HepG2 (cell line): ENCODE measurements around the gene CPEB4. TPM values are rescaled to one million over a fixed set of nuclear protein-coding genes. Genes with fewer than 3 reads are reported as not detected.

Experiments used
- ARNTL ChIP-seq: sonication (generic); formaldehyde crosslinking; IDR thresholded peaks from 2 replicates; pipeline ENCODE4 v1.4.0; 2020; ENCODE audit warnings: mild to moderate bottlenecking, missing genetic modification reagents
- ATF1 ChIP-seq: IDR thresholded peaks from 2 replicates; pipeline ENCODE4 v1.6.1; 2016; ENCODE audit warnings: mild to moderate bottlenecking, control low read depth
- FOXO1 ChIP-seq: sonication (generic); formaldehyde crosslinking; IDR thresholded peaks from 2 replicates; pipeline ENCODE4 v1.4.0; 2020; ENCODE audit warnings: missing genetic modification reagents
- IKZF4 ChIP-seq: sonication (generic); formaldehyde crosslinking; IDR thresholded peaks from 2 replicates; pipeline ENCODE4 v1.5.1; 2020; ENCODE audit warnings: borderline replicate concordance, mild to moderate bottlenecking, low read depth, missing genetic modification reagents; ENCODE audit errors: not compliant biosample characterization
- IRF1 ChIP-seq: sonication (generic); formaldehyde crosslinking; IDR thresholded peaks from 2 replicates; pipeline ENCODE4 v1.4.0; 2020; ENCODE audit warnings: low read depth, mild to moderate bottlenecking, missing genetic modification reagents
- MBD4 ChIP-seq: IDR thresholded peaks from 2 replicates; pipeline ENCODE4 v1.6.1; 2012; ENCODE audit warnings: low read length, inconsistent platforms, borderline replicate concordance
- MYC ChIP-seq: sonication (generic); formaldehyde crosslinking; IDR thresholded peaks from 2 replicates; pipeline ENCODE4 v1.9.0; 2021; ENCODE audit warnings: missing genetic modification reagents, borderline replicate concordance
- RCOR2 ChIP-seq: IDR thresholded peaks from 2 replicates; pipeline ENCODE4 v1.6.1; 2016; ENCODE audit warnings: missing biosample characterization, missing genetic modification reagents
- ZHX2 ChIP-seq, 2 experiments: sonication (generic) in 1 of 2; formaldehyde crosslinking in 1 of 2; IDR thresholded peaks; 2 replicates each; pipeline versions ENCODE4 v1.6.1 to v1.9.0; 2014 to 2022; ENCODE audit warnings: antibody characterized with exemption in 1 of 2, borderline replicate concordance in 1 of 2, inconsistent platforms in 1 of 2, low read depth in 1 of 2, missing genetic modification reagents in 1 of 2
- ZMYM2 ChIP-seq: sonication (generic); formaldehyde crosslinking; IDR thresholded peaks from 2 replicates; pipeline ENCODE4 v1.8.0; 2022; ENCODE audit warnings: mild to moderate bottlenecking, missing genetic modification reagents
- polyA plus RNA-seq, 8 experiments: library from polyadenylated mRNA; depleted of rRNA in 3 of 8; stranded (reverse) in 7 of 8; unstranded in 1 of 8; fragments of >200 nt; fragmentation: Illumina TruSeq in 4 of 8; extraction: Trizol in 4 of 8; gene quantifications; 2 replicates each; pipeline versions ENCODE4 v1.2.1 to v1.2.3, GENCODE V29; 2011 to 2016; ENCODE audit warnings: low read depth in 4 of 8, missing spikeins in 1 of 8, mixed read lengths in 1 of 8; ENCODE audit not compliant: insufficient read depth in 1 of 8
- total RNA-seq, 5 experiments: library from RNA; depleted of rRNA; stranded (reverse); fragments of >200 nt; fragmentation: Illumina TruSeq; extraction: Trizol; gene quantifications; 2 replicates each; pipeline ENCODE4 v1.2.3, GENCODE V29; 2016; ENCODE audit warnings: low read depth in 1 of 5
- TF ChIP-seq, protein P1 (sequence below): sonication (generic); formaldehyde crosslinking; IDR thresholded peaks from 2 replicates; pipeline ENCODE4 v1.9.0; 2022; ENCODE audit warnings: missing genetic modification reagents, mild to moderate bottlenecking, borderline replicate concordance

Gene CPEB4
- total and polyA plus RNA-seq, 2 of the 13 experiments (the other 11 are each of a cell fraction or from before 2014, with no cell fraction given), result 7.7 to 26.7 TPM

DNA sequence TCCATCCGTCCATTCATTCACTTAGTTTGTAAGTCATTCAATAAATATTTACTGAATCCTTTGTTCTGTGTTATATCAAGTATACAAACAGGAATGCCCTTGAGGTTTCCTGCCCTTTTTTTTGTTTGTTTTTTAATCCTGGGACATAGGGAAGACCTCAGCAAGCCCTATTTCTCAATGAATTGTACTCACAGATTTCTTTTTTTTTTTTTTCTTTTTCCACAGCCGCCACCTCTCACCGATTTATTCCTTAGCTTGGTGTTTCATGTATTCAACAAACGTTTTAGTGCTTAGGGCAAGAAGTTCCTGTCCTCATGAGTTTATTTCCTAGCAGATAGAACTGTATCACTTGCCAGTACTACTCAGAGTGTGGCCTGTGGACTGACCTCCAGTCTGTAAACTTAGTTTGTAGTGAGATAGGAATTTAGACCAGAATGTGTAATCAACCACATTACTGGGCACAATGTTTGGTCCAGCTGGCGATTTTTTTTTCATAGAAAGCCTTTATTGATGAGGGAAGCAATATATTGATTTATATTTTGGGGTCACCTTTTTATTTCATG lies 65.5 kb downstream of the CPEB4 start (continued):
- TF ChIP-seq ZHX2 (IDR thresholded peaks at IDR 0.05; ENCODE audit: low read depth) (no peak), ZHX2 (CRISPR knock-in tag; IDR thresholded peaks at IDR 0.05; ENCODE audit: borderline replicate concordance) (no peak), MYC (no peak), ZMYM2 (CRISPR knock-in tag) (no peak), RCOR2 (CRISPR knock-in tag) (no peak), ARNTL (CRISPR knock-in tag) (no peak; the same call in 1 of the 2 replicates), IRF1 (CRISPR knock-in tag) (no peak), ATF1 (CRISPR knock-in tag) (peak; percentile 48; the same call in 1 of the 2 replicates), MBD4 (0 out of 2 replicates have a peak, but pooled peaks have one; percentile 35), IKZF4 (no peak), FOXO1 (CRISPR knock-in tag) (no peak)
- TF ChIP-seq, protein P1, sequence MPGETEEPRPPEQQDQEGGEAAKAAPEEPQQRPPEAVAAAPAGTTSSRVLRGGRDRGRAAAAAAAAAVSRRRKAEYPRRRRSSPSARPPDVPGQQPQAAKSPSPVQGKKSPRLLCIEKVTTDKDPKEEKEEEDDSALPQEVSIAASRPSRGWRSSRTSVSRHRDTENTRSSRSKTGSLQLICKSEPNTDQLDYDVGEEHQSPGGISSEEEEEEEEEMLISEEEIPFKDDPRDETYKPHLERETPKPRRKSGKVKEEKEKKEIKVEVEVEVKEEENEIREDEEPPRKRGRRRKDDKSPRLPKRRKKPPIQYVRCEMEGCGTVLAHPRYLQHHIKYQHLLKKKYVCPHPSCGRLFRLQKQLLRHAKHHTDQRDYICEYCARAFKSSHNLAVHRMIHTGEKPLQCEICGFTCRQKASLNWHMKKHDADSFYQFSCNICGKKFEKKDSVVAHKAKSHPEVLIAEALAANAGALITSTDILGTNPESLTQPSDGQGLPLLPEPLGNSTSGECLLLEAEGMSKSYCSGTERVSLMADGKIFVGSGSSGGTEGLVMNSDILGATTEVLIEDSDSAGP (CRISPR knock-in tag), result no peak
